Mesenchymal stem cell (in vitro differentiated cells and primary cell): Measurements from ENCODE around the gene CNPPD1.
A peak's percentile ranks its signal among the peaks of the same experiment; 100 is the strongest.

Experiments
- DNase-seq: peaks from one replicate; pipeline ENCODE4 v3.0.0-alpha.2; 2013
- H2AFZ ChIP-seq: one replicate; pipeline ENCODE4 v1.6.1; 2013; ENCODE audit warnings: low read depth, mild to moderate bottlenecking, control low read depth, inconsistent platforms, low read length, moderate library complexity
- H2AK5ac ChIP-seq: 2 replicates; pipeline ENCODE4 v1.6.1; 2013; ENCODE audit warnings: low read length, moderate library complexity, mild to moderate bottlenecking, inconsistent platforms; ENCODE audit not compliant: severe bottlenecking
- H2BK120ac ChIP-seq: one replicate; pipeline ENCODE4 v1.6.1; 2013; ENCODE audit warnings: low read depth, mild to moderate bottlenecking, inconsistent platforms, low read length, moderate library complexity
- H2BK12ac ChIP-seq, 2 experiments: one replicate each; pipeline ENCODE4 v1.6.1; 2013; ENCODE audit warnings: inconsistent platforms in 2 of 2, low read length in 2 of 2, mild to moderate bottlenecking in 2 of 2, moderate library complexity in 2 of 2, control low read depth in 1 of 2
- H2BK15ac ChIP-seq: one replicate; pipeline ENCODE4 v1.6.1; 2013; ENCODE audit warnings: mild to moderate bottlenecking, low read depth, inconsistent platforms; ENCODE audit not compliant: poor library complexity, severe bottlenecking
- H2BK5ac ChIP-seq: 2 replicates; pipeline ENCODE4 v1.6.1; 2013; ENCODE audit warnings: low read depth, mild to moderate bottlenecking, low read length, control low read depth, inconsistent platforms; ENCODE audit not compliant: poor library complexity, severe bottlenecking
- H3K14ac ChIP-seq, 2 experiments: one replicate each; pipeline ENCODE4 v1.6.1; 2013; ENCODE audit warnings: inconsistent platforms in 2 of 2, low read length in 2 of 2, control low read depth in 1 of 2, mild to moderate bottlenecking in 1 of 2, moderate library complexity in 1 of 2
- H3K18ac ChIP-seq, 2 experiments: one replicate each; pipeline ENCODE4 v1.6.1; 2013; ENCODE audit warnings: inconsistent platforms in 2 of 2, low read length in 2 of 2, control low read depth in 1 of 2, low read depth in 1 of 2, mild to moderate bottlenecking in 1 of 2
- H3K23ac ChIP-seq, 2 experiments: one replicate each; pipeline ENCODE4 v1.6.1; 2013; ENCODE audit warnings: inconsistent platforms in 2 of 2, low read length in 2 of 2, mild to moderate bottlenecking in 2 of 2, moderate library complexity in 2 of 2, control low read depth in 1 of 2
- H3K27ac ChIP-seq: 2 replicates; pipeline ENCODE4 v1.5.1; 2013; ENCODE audit warnings: mild to moderate bottlenecking, moderate library complexity, low read length, control low read depth, inconsistent platforms; ENCODE audit not compliant: poor library complexity, severe bottlenecking
- H3K27me3 ChIP-seq, 2 experiments: 2 replicates each; pipeline versions ENCODE4 v1.6.1 to v1.7.0; 2013; ENCODE audit warnings: low read length in 2 of 2, mild to moderate bottlenecking in 2 of 2, moderate library complexity in 2 of 2, control low read depth in 1 of 2, inconsistent platforms in 1 of 2; ENCODE audit not compliant: control insufficient read depth in 1 of 2, insufficient read depth in 1 of 2
- H3K36me3 ChIP-seq, 2 experiments: 2 replicates each; pipeline versions ENCODE4 v1.6.1 to v1.7.0; 2013; ENCODE audit warnings: low read length in 2 of 2, control low read depth in 1 of 2, inconsistent platforms in 1 of 2, low read depth in 1 of 2, mild to moderate bottlenecking in 1 of 2; ENCODE audit not compliant: insufficient read depth in 2 of 2, control insufficient read depth in 1 of 2
- H3K4ac ChIP-seq, 2 experiments: one replicate each; pipeline ENCODE4 v1.6.1; 2013; ENCODE audit warnings: inconsistent platforms in 2 of 2, low read length in 2 of 2, mild to moderate bottlenecking in 2 of 2, moderate library complexity in 2 of 2, control low read depth in 1 of 2, low read depth in 1 of 2
- H3K4me1 ChIP-seq: 2 replicates; pipeline ENCODE4 v1.6.1; 2013; ENCODE audit warnings: low read depth, low read length, control low read depth; ENCODE audit not compliant: control insufficient read depth, insufficient read depth
- H3K4me2 ChIP-seq: 2 replicates; pipeline ENCODE4 v1.6.1; 2013; ENCODE audit warnings: low read length, mild to moderate bottlenecking, inconsistent platforms; ENCODE audit not compliant: poor library complexity, severe bottlenecking
- H3K4me3 ChIP-seq, 2 experiments: 2 replicates each; pipeline versions ENCODE4 v1.5.1 to v1.7.0; 2013; ENCODE audit warnings: low read length in 2 of 2, mild to moderate bottlenecking in 2 of 2, control low read depth in 1 of 2, low read depth in 1 of 2; ENCODE audit not compliant: insufficient read depth in 1 of 2
- H3K79me1 ChIP-seq: replicated peaks from 2 replicates; pipeline ENCODE4 v1.6.1; 2013; ENCODE audit warnings: mild to moderate bottlenecking, control low read depth, low read length, inconsistent platforms; ENCODE audit not compliant: poor library complexity, severe bottlenecking
- H3K9ac ChIP-seq: 2 replicates; pipeline ENCODE4 v1.7.0; 2013; ENCODE audit warnings: mild to moderate bottlenecking, low read length, moderate library complexity
- H3K9me3 ChIP-seq: 2 replicates; pipeline ENCODE4 v1.7.0; 2013; ENCODE audit warnings: mild to moderate bottlenecking, low read length; ENCODE audit not compliant: control insufficient read depth
- H4K8ac ChIP-seq: one replicate; pipeline ENCODE4 v1.6.1; 2013; ENCODE audit warnings: inconsistent platforms, mild to moderate bottlenecking, low read length, moderate library complexity
- H4K91ac ChIP-seq: one replicate; pipeline ENCODE4 v1.6.1; 2013; ENCODE audit warnings: mild to moderate bottlenecking, low read length, inconsistent platforms
- WGBS: methylation state at CpG from one replicate; pipeline ENCODE4 v1.1.7; 2013; ENCODE audit warnings: mixed read lengths; 5-methylcytosine and 5-hydroxymethylcytosine counted together

Gene CNPPD1

DNA sequence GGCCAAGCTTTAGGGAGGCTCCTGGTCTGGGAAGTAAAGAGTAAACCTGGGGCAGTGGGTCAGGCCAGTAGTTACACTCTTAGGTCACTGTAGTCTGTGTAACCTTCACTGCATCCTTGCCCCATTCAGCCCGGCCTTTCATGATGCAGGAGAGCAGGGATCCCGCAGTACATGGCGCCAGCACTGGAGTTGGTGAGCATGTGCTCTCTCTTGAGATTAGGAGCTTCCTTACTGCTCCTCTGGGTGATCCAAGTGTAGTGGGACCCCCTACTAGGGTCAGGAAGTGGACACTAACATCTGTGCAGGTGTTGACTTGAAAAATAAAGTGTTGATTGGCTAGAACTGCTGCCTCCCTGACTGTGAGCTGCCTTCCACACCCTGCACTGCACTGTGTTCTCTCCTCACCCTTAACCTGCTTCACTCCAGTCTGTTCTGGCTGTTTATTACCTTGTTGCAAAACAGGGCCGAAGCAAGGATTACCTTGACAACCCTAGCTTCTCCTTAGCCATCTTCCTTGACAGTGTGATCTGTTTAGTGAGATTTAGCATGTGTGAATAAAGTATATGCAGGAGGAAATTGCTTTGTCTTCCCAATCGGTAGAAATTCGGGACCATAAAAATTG lies 6.5 kb upstream of the CNPPD1 start:
- no peak overlapping the region for H3K4ac ChIP-seq
- H3K79me1 ChIP-seq: peaks cover 34% of the 10 kb centered on the region
- no peak overlapping the region for H3K27ac ChIP-seq
- no peak overlapping the region for H2AFZ ChIP-seq
- no peak overlapping the region for H2AK5ac ChIP-seq
- peaks cover 44 to 72% of the 10 kb centered on the region in 2 experiments for H3K36me3 ChIP-seq
- H2BK120ac ChIP-seq: no peak overlapping the region
- DNase-seq: no peak
- H3K18ac ChIP-seq: no peak overlapping the region
- no peak overlapping the region for H4K8ac ChIP-seq
- H3K4me1 ChIP-seq: peaks cover 8% of the 10 kb centered on the region
- no peaks in the 10 kb centered on the region for H3K27me3 ChIP-seq
- 95% methylated on average over 4 of the region's 6 CpGs for WGBS
- H3K4me2 ChIP-seq: no peak overlapping the region
- no peaks in the 10 kb centered on the region for H3K9me3 ChIP-seq
- peak overlapping the region; percentile 13 for H2BK15ac ChIP-seq
- no peak overlapping the region for H4K91ac ChIP-seq
- H3K9ac ChIP-seq: peak overlapping the region; percentile 1
- H3K4me3 ChIP-seq: no peak overlapping the region
- peak overlapping the region in 1 of 2 experiments; percentile 15 for H2BK12ac ChIP-seq
- no peak overlapping the region for H3K23ac ChIP-seq
- no peak overlapping the region for H3K14ac ChIP-seq
- H2BK5ac ChIP-seq: no peak overlapping the region

DNA sequence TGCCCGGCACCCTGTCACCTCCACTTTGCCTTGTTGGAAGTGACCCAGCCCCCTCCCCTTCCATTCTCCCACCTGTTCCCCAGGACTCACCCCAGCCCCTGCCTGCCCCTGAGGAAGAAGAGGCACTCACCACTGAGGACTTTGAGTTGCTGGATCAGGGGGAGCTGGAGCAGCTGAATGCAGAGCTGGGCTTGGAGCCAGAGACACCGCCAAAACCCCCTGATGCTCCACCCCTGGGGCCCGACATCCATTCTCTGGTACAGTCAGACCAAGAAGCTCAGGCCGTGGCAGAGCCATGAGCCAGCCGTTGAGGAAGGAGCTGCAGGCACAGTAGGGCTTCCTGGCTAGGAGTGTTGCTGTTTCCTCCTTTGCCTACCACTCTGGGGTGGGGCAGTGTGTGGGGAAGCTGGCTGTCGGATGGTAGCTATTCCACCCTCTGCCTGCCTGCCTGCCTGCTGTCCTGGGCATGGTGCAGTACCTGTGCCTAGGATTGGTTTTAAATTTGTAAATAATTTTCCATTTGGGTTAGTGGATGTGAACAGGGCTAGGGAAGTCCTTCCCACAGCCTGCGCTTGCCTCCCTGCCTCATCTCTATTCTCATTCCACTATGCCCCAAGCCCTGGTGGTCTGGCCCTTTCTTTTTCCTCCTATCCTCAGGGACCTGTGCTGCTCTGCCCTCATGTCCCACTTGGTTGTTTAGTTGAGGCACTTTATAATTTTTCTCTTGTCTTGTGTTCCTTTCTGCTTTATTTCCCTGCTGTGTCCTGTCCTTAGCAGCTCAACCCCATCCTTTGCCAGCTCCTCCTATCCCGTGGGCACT lies 5.8 kb upstream of the CNPPD1 start:
- H2BK12ac ChIP-seq: peak overlapping the region in 1 of 2 experiments; percentile 15
- H3K9me3 ChIP-seq: no peaks in the 10 kb centered on the region
- H3K14ac ChIP-seq: no peak overlapping the region
- H3K4me2 ChIP-seq: no peak overlapping the region
- DNase-seq: no peak
- H2AFZ ChIP-seq: no peak overlapping the region
- H3K18ac ChIP-seq: no peak overlapping the region
- H3K4me3 ChIP-seq: no peak overlapping the region
- H4K91ac ChIP-seq: no peak overlapping the region
- peak overlapping the region; percentile 13 for H2BK15ac ChIP-seq
- H2BK120ac ChIP-seq: no peak overlapping the region
- WGBS: 97% methylated on average over 5 of the region's 8 CpGs
- H3K9ac ChIP-seq: peak overlapping the region; percentile 1
- no peak overlapping the region for H2AK5ac ChIP-seq
- no peak overlapping the region for H3K4ac ChIP-seq
- peaks cover 44 to 72% of the 10 kb centered on the region in 2 experiments for H3K36me3 ChIP-seq
- H3K4me1 ChIP-seq: peaks cover 8% of the 10 kb centered on the region
- H3K27ac ChIP-seq: no peak overlapping the region
- no peak overlapping the region for H3K23ac ChIP-seq
- no peak overlapping the region for H4K8ac ChIP-seq
- no peak overlapping the region for H2BK5ac ChIP-seq
- peaks cover 34% of the 10 kb centered on the region for H3K79me1 ChIP-seq
- H3K27me3 ChIP-seq: no peaks in the 10 kb centered on the region

DNA sequence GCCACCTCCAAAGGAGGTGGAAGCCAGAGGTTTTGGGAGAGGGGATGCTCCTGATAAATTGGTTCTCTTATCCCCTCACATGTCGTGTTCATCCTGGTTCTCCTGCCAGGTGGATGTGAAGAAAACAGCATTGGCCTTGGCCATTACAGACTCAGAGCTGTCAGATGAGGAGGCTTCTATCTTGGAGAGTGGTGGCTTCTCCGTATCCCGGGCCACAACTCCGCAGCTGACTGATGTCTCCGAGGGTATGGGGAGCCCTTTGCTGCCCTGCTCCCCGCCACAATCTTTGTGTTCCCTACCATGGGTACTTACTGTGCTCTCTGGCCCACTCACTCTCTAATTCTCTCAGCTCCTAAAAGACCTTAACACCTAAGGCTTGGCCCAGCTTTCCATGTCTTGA lies 4.8 kb upstream of the CNPPD1 start:
- Histone ChIP-seq H3K4me2 (no peak overlapping the region), H2BK5ac (no peak overlapping the region), H3K36me3 (peaks cover 44 to 67% of the 10 kb centered on the region in 2 experiments), H3K27me3 (no peaks in the 10 kb centered on the region), H3K27ac (no peak overlapping the region), H3K4me3 (no peak overlapping the region), H4K91ac (no peak overlapping the region), H2BK12ac (no peak overlapping the region), H3K4ac (no peak overlapping the region), H3K14ac (no peak overlapping the region), H2AFZ (no peak overlapping the region), H3K4me1 (peaks cover 8% of the 10 kb centered on the region), H2BK15ac (no peak overlapping the region), H2BK120ac (no peak overlapping the region), H3K18ac (no peak overlapping the region), H4K8ac (no peak overlapping the region), H3K9me3 (no peaks in the 10 kb centered on the region), H3K23ac (no peak overlapping the region), H3K79me1 (peaks cover 34% of the 10 kb centered on the region), H2AK5ac (no peak overlapping the region), H3K9ac (no peak overlapping the region)
- 94% methylated on average over 6 of the region's 6 CpGs for WGBS
- DNase-seq: no peak

DNA sequence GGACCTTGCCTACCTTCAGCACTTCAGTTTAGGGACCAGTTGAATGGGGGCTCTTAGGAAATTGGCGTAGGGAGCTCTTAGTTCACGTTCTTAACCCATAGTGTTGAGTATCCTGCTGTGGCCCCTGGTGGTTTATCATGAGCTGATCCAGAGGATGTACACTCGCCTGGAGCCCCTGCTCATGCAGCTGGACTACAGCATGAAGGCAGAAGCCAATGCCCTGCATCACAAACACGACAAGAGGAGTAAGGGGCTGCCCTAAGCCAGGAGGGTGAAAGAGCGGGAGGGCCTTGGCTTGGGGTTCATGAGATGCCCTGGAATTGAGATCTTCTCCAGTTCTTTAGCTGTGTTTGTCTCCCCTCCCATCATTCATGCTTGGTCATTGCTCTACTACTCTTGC lies 4.2 kb upstream of the CNPPD1 start:
- no peak for DNase-seq
- WGBS: 93% methylated on average over 5 of the region's 5 CpGs
- H3K4ac ChIP-seq: peak overlapping the region in 1 of 2 experiments; percentile 6
- no peak overlapping the region for H4K8ac ChIP-seq
- no peak overlapping the region for H3K9ac ChIP-seq
- H4K91ac ChIP-seq: no peak overlapping the region
- H3K4me1 ChIP-seq: peaks cover 9% of the 10 kb centered on the region
- H3K9me3 ChIP-seq: no peaks in the 10 kb centered on the region
- H3K14ac ChIP-seq: no peak overlapping the region
- H3K4me2 ChIP-seq: no peak overlapping the region
- H2AK5ac ChIP-seq: no peak overlapping the region
- H3K23ac ChIP-seq: no peak overlapping the region
- no peak overlapping the region for H3K18ac ChIP-seq
- no peak overlapping the region for H2AFZ ChIP-seq
- H2BK12ac ChIP-seq: no peak overlapping the region
- no peak overlapping the region for H2BK15ac ChIP-seq
- no peak overlapping the region for H3K27ac ChIP-seq
- H3K4me3 ChIP-seq: no peak overlapping the region
- no peak overlapping the region for H2BK5ac ChIP-seq
- peaks cover 44 to 65% of the 10 kb centered on the region in 2 experiments for H3K36me3 ChIP-seq
- no peak overlapping the region for H2BK120ac ChIP-seq
- no peaks in the 10 kb centered on the region for H3K27me3 ChIP-seq
- peaks cover 34% of the 10 kb centered on the region for H3K79me1 ChIP-seq
